Hematopoietic multipotent progenitor cell (in vitro differentiated cells): ENCODE measurements around the gene LRRC74A. TPM values are rescaled to one million over a fixed set of nuclear protein-coding genes. Genes with fewer than 3 reads are reported as not detected.
A peak's percentile ranks its signal among the peaks of the same experiment; 100 is the strongest.

Experiments
- DNase-seq, 3 donors: peaks; one replicate each; pipeline ENCODE4 v3.0.0-alpha.2; 2011 to 2015; ENCODE audit warnings: low read depth in 2 of 3, low spot score in 2 of 3
- total RNA-seq: library from RNA; depleted of rRNA; stranded (reverse); fragments of >200 nt; gene quantifications from one replicate; pipeline ENCODE4 v1.2.3, GENCODE V29; 2012

Gene LRRC74A
- total RNA-seq, 1 donor = not detected

DNA sequence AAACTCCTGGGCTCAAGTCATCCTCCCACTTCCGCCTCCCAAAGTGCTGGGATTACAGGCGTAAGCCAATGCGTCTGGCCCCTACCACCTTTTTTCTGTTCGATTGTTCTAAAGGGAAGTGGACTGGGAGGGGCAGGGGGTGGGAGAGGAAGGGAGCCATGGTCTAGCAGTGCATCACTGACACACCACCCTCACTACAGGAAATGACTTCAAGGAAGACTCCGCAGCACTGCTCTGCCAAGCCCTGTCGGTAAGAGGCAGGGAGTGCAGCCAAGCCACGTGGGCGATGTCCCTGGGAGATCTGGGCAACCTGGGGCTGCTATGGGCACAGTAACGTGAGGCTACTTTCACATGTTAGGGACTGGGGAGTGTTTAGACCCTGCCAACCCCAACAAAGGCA lies 18.0 kb downstream of the LRRC74A start:
- peak in 2 of 3 donors; percentile 42 to 63 for DNase-seq

DNA sequence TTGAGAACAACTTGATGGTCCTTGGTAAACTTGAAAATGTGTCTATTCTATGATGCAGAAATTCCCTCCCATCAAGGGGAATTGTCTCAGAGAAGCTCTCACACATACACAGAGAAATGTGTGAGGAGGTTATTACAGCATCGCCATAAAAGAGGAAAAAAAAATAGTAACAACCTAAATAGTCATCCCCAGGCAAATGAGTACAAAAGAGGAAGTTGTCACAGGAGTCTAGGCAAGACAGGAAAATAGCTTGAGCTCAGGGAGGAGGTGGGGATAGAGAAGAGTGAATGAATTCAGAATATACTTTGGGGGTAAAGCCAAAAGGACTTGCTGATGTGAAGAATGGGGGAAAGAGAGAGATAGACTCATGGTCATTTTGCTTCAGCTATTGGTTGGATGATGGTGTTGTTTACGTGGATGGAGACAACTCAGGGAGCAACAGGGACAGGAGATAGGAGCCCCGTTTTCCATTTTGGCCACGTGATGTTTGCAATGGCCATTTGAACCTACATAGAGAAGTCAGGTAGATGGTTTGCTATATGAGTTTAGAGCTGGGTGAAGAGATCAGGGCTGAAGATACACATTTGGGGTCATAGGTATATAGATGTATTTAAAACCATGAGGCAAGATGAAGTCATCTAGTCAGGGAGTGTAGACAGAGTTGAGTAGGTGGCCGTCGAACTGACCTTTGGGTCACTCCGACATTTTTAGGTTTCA lies 20.3 kb downstream of the LRRC74A start:
- DNase-seq = peak in 1 of 3 donors; percentile 75

- DNase-seq = no peak
Measured at GRCh38 chr14:76848879-76849278, 22.7 kb downstream of the LRRC74A start.

GRCh38 chr14:76855066-76855465 lies 28.9 kb downstream of the LRRC74A start:
- no peak for DNase-seq

GRCh38 chr14:76856769-76857168 lies 30.6 kb downstream of the LRRC74A start:
- no peak for DNase-seq

- DNase-seq = no peak
Measured at GRCh38 chr14:76861574-76862255, 35.5 kb downstream of the LRRC74A start.

- no peak for DNase-seq
Measured at GRCh38 chr14:76862546-76863282, 36.5 kb downstream of the LRRC74A start.

- peak in 1 of 3 donors; percentile 48 for DNase-seq
Measured at GRCh38 chr14:76863724-76864407, 37.7 kb downstream of the LRRC74A start.

DNA sequence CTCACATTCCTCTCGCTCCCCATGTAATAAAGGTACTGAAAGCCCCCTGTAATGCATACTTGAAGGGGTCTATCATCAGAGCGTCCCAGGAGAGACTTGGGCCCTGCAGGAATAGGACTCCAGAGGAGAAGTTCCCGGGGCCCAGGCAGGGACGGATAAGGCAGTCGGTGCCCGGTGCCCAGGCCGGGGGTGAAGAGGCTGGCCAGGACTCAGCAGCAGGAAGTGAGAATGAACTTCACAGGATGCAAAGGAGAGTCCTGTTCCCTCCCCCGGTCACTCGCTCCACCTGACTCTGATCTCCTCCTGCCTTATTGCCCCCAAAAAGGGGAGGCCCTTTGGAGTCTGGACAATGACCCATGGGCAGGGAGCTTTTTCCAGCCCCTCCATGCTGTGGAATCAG lies 40.2 kb downstream of the LRRC74A start:
- DNase-seq = no peak

GRCh38 chr14:76867516-76868453 lies 41.6 kb downstream of the LRRC74A start:
- peak in 2 of 3 donors; percentile 71 to 83 for DNase-seq

DNA sequence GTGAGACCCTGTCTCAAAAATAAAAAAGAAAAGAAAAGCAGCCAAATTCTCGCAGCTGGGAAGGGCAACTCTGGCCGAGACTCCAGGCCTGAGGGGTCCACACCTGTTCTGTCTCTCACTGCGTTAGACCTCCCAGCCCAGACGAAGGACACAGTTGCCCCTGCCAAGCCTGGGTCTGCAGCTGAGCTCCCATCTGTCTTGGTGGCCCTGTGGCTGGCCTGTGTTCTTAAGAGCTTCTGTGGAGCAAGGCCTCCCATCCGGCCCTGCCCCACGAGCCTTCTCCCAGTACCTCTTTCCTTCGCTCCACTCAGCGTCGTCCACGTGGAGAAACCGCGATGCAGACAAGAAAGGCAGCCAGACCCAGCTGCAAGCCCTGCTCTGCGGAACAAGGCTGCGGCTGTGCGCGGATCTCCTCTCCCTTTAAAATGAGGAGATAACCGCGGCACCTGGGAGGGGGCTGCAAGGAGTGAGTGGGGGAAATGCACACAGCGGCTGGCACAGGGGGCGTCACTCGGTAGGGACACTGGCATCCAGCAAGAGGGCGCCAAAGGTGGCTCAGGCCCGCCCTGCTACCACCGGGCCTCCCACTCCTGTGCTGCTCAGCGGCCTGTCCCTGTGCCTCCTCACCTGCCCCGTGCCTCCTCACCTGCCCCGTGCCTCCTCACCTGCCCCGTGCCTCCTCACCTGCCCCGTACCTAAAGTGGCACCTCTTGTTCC lies 42.4 kb downstream of the LRRC74A start:
- DNase-seq = no peak

DNA sequence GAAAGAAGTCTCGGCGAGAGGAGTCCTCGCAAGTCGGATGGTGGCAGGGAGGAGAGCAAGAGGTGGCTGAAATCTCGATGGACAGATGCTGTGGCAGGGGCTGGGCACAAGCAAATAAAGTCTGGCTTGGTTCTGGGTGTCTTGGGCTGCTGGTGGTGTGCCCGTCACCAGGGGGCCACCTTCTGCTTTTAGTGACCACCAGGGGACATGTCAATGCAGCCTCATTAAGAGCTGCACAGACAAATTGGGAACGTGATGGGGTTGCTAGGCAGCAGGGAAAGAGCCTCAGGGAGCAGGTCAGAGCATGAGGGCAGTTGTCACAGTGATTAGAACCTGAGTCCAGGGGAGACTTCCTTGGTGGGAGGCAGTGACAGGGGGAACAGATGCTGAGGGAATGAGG lies 44.0 kb downstream of the LRRC74A start:
- DNase-seq = peak in 1 of 3 donors; percentile 49

GRCh38 chr14:76872796-76873432 lies 46.7 kb downstream of the LRRC74A start:
- peak in 2 of 3 donors; percentile 47 to 73 for DNase-seq

GRCh38 chr14:76874734-76875133 lies 48.5 kb downstream of the LRRC74A start:
- DNase-seq = no peak

- peak in 2 of 3 donors; percentile 51 to 58 for DNase-seq
Measured at GRCh38 chr14:76876076-76876475, 49.9 kb downstream of the LRRC74A start.

DNA sequence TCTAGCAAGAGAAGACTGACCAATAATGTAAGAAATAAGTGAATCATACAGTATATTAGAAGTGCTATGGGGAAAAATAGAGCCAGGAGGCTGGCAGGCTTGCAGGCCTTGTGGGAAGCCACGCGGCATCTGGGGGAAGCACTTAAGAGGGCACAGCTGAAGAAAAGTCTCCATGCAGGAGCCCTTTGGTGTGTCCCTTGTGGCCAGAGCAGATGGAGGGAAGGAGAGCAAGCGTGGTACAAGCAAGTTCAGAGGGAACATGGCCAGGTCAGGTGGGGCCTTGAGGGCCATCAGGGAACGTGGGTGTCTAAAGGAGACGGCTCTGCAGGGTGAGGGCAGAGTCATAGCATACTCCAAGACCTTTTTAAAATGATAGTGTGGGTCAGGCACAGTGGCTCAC lies 51.7 kb downstream of the LRRC74A start:
- peak in 1 of 3 donors; percentile 35 for DNase-seq

- no peak for DNase-seq
Measured at GRCh38 chr14:76880449-76880848, 54.2 kb downstream of the LRRC74A start.

GRCh38 chr14:76881348-76881747 lies 55.1 kb downstream of the LRRC74A start:
- no peak for DNase-seq

- DNase-seq = no peak
Measured at GRCh38 chr14:76882651-76883050, 56.4 kb downstream of the LRRC74A start.
